CD4-positive, alpha-beta memory T cell (primary cell): ENCODE measurements around the gene EPHA10. TPM values are rescaled to one million over a fixed set of nuclear protein-coding genes. Genes with fewer than 3 reads are reported as not detected.

ENCODE experiments used
- CTCF ChIA-PET: fragments of 350-600 bp; sonication (Branson Sonifier 250); formaldehyde crosslinking; loops from one replicate; lab custom pipeline; 2021; ENCODE audit warnings: inconsistent platforms; ENCODE audit not compliant: partially characterized antibody; lab: Charles Lee
- POLR2A ChIA-PET: fragments of 350-600 bp; sonication (Branson Sonifier 250); formaldehyde crosslinking; loops from one replicate; lab custom pipeline; 2021; ENCODE audit not compliant: partially characterized antibody; lab: Charles Lee
- DNase-seq, 5 donors: peaks; one replicate each; pipeline versions ENCODE4 v3.0.0 to v3.0.0-alpha.2; 2020 to 2022; ENCODE audit warnings: mixed read lengths in 1 of 5
- H3K27ac ChIP-seq: one replicate; pipeline ENCODE4 v1.7.0; 2013; ENCODE audit warnings: low read depth, low read length
- H3K27me3 ChIP-seq: 2 replicates; pipeline ENCODE4 v1.7.0; 2013; ENCODE audit warnings: mild to moderate bottlenecking, low read length, moderate library complexity; ENCODE audit not compliant: insufficient read depth
- H3K36me3 ChIP-seq: 2 replicates; pipeline ENCODE4 v1.7.0; 2013; ENCODE audit warnings: mild to moderate bottlenecking, low read length, moderate library complexity; ENCODE audit not compliant: insufficient read depth
- H3K4me1 ChIP-seq: 2 replicates; pipeline ENCODE4 v1.7.0; 2013; ENCODE audit warnings: mild to moderate bottlenecking, low read length, moderate library complexity; ENCODE audit not compliant: insufficient read depth
- H3K4me3 ChIP-seq, 2 donors: one replicate each; pipeline ENCODE4 v1.7.0; 2013; ENCODE audit warnings: low read length in 2 of 2, mild to moderate bottlenecking in 1 of 2
- H3K9me3 ChIP-seq, 2 donors: one replicate each; pipeline ENCODE4 v1.7.0; 2013; ENCODE audit warnings: low read length in 2 of 2, control low read depth in 1 of 2; ENCODE audit not compliant: control insufficient read depth in 1 of 2
- H3K27ac Mint-ChIP-seq, 7 donors: one replicate each; pipeline ENCODE4 v1.8.0; 2020 to 2021; ENCODE audit warnings: mixed read lengths in 7 of 7, mild to moderate bottlenecking in 6 of 7, inconsistent platforms in 3 of 7, moderate library complexity in 3 of 7
- H3K27me3 Mint-ChIP-seq, 2 donors: one replicate each; pipeline ENCODE4 v1.8.0; 2020 to 2021; ENCODE audit warnings: mixed read lengths in 2 of 2
- H3K36me3 Mint-ChIP-seq, 2 donors: one replicate each; pipeline ENCODE4 v1.8.0; 2020 to 2021; ENCODE audit warnings: mixed read lengths in 2 of 2, inconsistent platforms in 1 of 2, mild to moderate bottlenecking in 1 of 2
- H3K4me1 Mint-ChIP-seq, 4 donors: one replicate each; pipeline ENCODE4 v1.8.0; 2020 to 2021; ENCODE audit warnings: mixed read lengths in 4 of 4, mild to moderate bottlenecking in 1 of 4
- H3K4me3 Mint-ChIP-seq, 8 donors: one replicate each; pipeline ENCODE4 v1.8.0; 2020 to 2021; ENCODE audit warnings: mixed read lengths in 8 of 8, mild to moderate bottlenecking in 7 of 8, moderate library complexity in 6 of 8, inconsistent platforms in 3 of 8
- H3K9me3 Mint-ChIP-seq, 8 donors: one replicate each; pipeline ENCODE4 v1.8.0; 2020 to 2021; ENCODE audit warnings: mixed read lengths in 8 of 8, mild to moderate bottlenecking in 5 of 8, inconsistent platforms in 3 of 8, moderate library complexity in 1 of 8
- intact Hi-C: fragments of 100-400 bp; cut with micrococcal nuclease; formaldehyde crosslinking; loops from one replicate; pipeline ENCODE4 v1.15.1; 2023
- polyA plus RNA-seq, 2 donors: library from polyadenylated mRNA; unstranded; fragments of 300-500 nt; fragmentation: Illumina TruSeq; gene quantifications; one replicate each; pipeline ENCODE4 v1.2.3, GENCODE V29; 2021
- total RNA-seq, 2 experiments: library from RNA; stranded (reverse); gene quantifications; one replicate each; pipeline ENCODE4 v1.2.3, GENCODE V29; 2021

EPHA10 gene
- total and polyA plus RNA-seq, 4 experiments from 2014 or later: 0.36 TPM; not detected in 3

GRCh38 chr1:37719572-37720195, 45.2 kb downstream of the EPHA10 start:
- H3K4me3 Mint-ChIP-seq: no peak overlapping the region
- no peak for DNase-seq
- H3K4me3 ChIP-seq: no peak overlapping the region
- H3K9me3 Mint-ChIP-seq: peaks cover 0 to 1% (median 0%) of the 10 kb centered on the region in 8 donors
- ChIA-PET CTCF (no interaction called here), POLR2A (no interaction called here)
- no peaks in the 10 kb centered on the region for H3K9me3 ChIP-seq
- no peaks in the 10 kb centered on the region for H3K36me3 ChIP-seq
- peaks cover 5 to 8% of the 10 kb centered on the region in 2 donors for H3K27me3 Mint-ChIP-seq
- no peaks in the 10 kb centered on the region for H3K36me3 Mint-ChIP-seq
- no peak overlapping the region for H3K27ac ChIP-seq
- intact Hi-C loops: no loop called here
- H3K4me1 Mint-ChIP-seq: no peaks in the 10 kb centered on the region
- H3K27ac Mint-ChIP-seq: no peak overlapping the region
- H3K4me1 ChIP-seq: no peaks in the 10 kb centered on the region
- H3K27me3 ChIP-seq: no peaks in the 10 kb centered on the region

- CTCF ChIA-PET: no interaction called here
These were observed 45.9 kb downstream of the EPHA10 start for GRCh38 chr1:37718901-37719571.

GRCh38 chr1:37718181-37718900, 46.6 kb downstream of the EPHA10 start:
- peaks cover 2% of the 10 kb centered on the region in 2 donors for H3K27me3 Mint-ChIP-seq
- no peaks in the 10 kb centered on the region for H3K36me3 Mint-ChIP-seq
- H3K4me3 ChIP-seq: no peak overlapping the region
- H3K36me3 ChIP-seq: no peaks in the 10 kb centered on the region
- H3K27me3 ChIP-seq: no peaks in the 10 kb centered on the region
- H3K9me3 Mint-ChIP-seq: peaks cover 0 to 1% (median 0%) of the 10 kb centered on the region in 8 donors
- H3K27ac ChIP-seq: no peak overlapping the region
- H3K4me1 ChIP-seq: no peaks in the 10 kb centered on the region
- ChIA-PET POLR2A (interaction anchor here (0.6 kb wide), 1 partner anchor 218 kb away, joined by 4 read pairs; no protein-coding TSS in a partner anchor), CTCF (no interaction called here)
- no peaks in the 10 kb centered on the region for H3K9me3 ChIP-seq
- H3K4me1 Mint-ChIP-seq: no peaks in the 10 kb centered on the region
- no peak overlapping the region for H3K4me3 Mint-ChIP-seq
- DNase-seq: no peak
- intact Hi-C loops: no loop called here
- H3K27ac Mint-ChIP-seq: peak overlapping the region in 1 of 7 donors; percentile 70

More at GRCh38 chr1:37718901-37719571, 45.9 kb downstream of the EPHA10 start:
- Histone ChIP-seq H3K36me3 (no peaks in the 10 kb centered on the region), H3K27ac (no peak overlapping the region), H3K4me3 (no peak overlapping the region), H3K9me3 (no peaks in the 10 kb centered on the region), H3K4me1 (no peaks in the 10 kb centered on the region), H3K27me3 (no peaks in the 10 kb centered on the region)
- no peak overlapping the region for H3K4me3 Mint-ChIP-seq
- no peaks in the 10 kb centered on the region for H3K36me3 Mint-ChIP-seq
- H3K9me3 Mint-ChIP-seq: peaks cover 0 to 1% (median 0%) of the 10 kb centered on the region in 8 donors
- POLR2A ChIA-PET: no interaction called here
- peaks cover 4% of the 10 kb centered on the region in 2 donors for H3K27me3 Mint-ChIP-seq
- no peak for DNase-seq
- H3K4me1 Mint-ChIP-seq: no peaks in the 10 kb centered on the region
- intact Hi-C loops: no loop called here
- no peak overlapping the region for H3K27ac Mint-ChIP-seq

- no peak for DNase-seq
- H3K27me3 ChIP-seq: no peaks in the 10 kb centered on the region
- H3K36me3 ChIP-seq: no peaks in the 10 kb centered on the region
- H3K9me3 Mint-ChIP-seq: peaks cover 0 to 1% (median 0%) of the 10 kb centered on the region in 8 donors
- no peaks in the 10 kb centered on the region for H3K4me1 ChIP-seq
- CTCF ChIA-PET: no interaction called here
- no peak overlapping the region for H3K27ac ChIP-seq
- H3K36me3 Mint-ChIP-seq: no peaks in the 10 kb centered on the region
- no peak overlapping the region for H3K4me3 ChIP-seq
- H3K27ac Mint-ChIP-seq: no peak overlapping the region
- POLR2A ChIA-PET: no interaction called here
- H3K9me3 ChIP-seq: no peaks in the 10 kb centered on the region
- no peaks in the 10 kb centered on the region for H3K4me1 Mint-ChIP-seq
- H3K4me3 Mint-ChIP-seq: no peak overlapping the region
- intact Hi-C loops: no loop called here
- H3K27me3 Mint-ChIP-seq: peaks cover 2% of the 10 kb centered on the region in 2 donors
These were observed 47.3 kb downstream of the EPHA10 start for GRCh38 chr1:37717631-37718030.

GRCh38 chr1:37716321-37716720, 48.6 kb downstream of the EPHA10 start:
- H3K4me3 Mint-ChIP-seq: no peak overlapping the region
- no peak overlapping the region for H3K27ac Mint-ChIP-seq
- no peaks in the 10 kb centered on the region for H3K4me1 Mint-ChIP-seq
- DNase-seq: no peak
- no peaks in the 10 kb centered on the region for H3K36me3 Mint-ChIP-seq
- Histone ChIP-seq H3K4me3 (no peak overlapping the region), H3K36me3 (no peaks in the 10 kb centered on the region), H3K4me1 (no peaks in the 10 kb centered on the region), H3K9me3 (no peaks in the 10 kb centered on the region), H3K27ac (no peak overlapping the region), H3K27me3 (no peaks in the 10 kb centered on the region)
- no peaks in the 10 kb centered on the region for H3K9me3 Mint-ChIP-seq
- POLR2A ChIA-PET: no interaction called here
- CTCF ChIA-PET: no interaction called here
- intact Hi-C loops: no loop called here
- peaks cover 2% of the 10 kb centered on the region in 2 donors for H3K27me3 Mint-ChIP-seq

GRCh38 chr1:37714689-37715088, 50.2 kb downstream of the EPHA10 start:
- Histone ChIP-seq H3K27ac (no peak overlapping the region), H3K9me3 (no peaks in the 10 kb centered on the region), H3K4me1 (no peaks in the 10 kb centered on the region), H3K4me3 (no peak overlapping the region), H3K27me3 (no peaks in the 10 kb centered on the region), H3K36me3 (no peaks in the 10 kb centered on the region)
- no peak for DNase-seq
- ChIA-PET CTCF (no interaction called here), POLR2A (no interaction called here)
- peaks cover 2% of the 10 kb centered on the region in 2 donors for H3K27me3 Mint-ChIP-seq
- H3K4me3 Mint-ChIP-seq: no peak overlapping the region
- intact Hi-C loops: no loop called here
- H3K9me3 Mint-ChIP-seq: no peaks in the 10 kb centered on the region
- peak overlapping the region in 1 of 7 donors; percentile 30 for H3K27ac Mint-ChIP-seq
- H3K4me1 Mint-ChIP-seq: no peaks in the 10 kb centered on the region
- no peaks in the 10 kb centered on the region for H3K36me3 Mint-ChIP-seq

GRCh38 chr1:37714226-37714625, 50.7 kb downstream of the EPHA10 start:
- ChIA-PET POLR2A (no interaction called here), CTCF (no interaction called here)
- Histone ChIP-seq H3K4me3 (no peak overlapping the region), H3K27ac (no peak overlapping the region), H3K27me3 (no peaks in the 10 kb centered on the region), H3K36me3 (no peaks in the 10 kb centered on the region), H3K9me3 (no peaks in the 10 kb centered on the region), H3K4me1 (no peaks in the 10 kb centered on the region)
- Mint-ChIP-seq H3K27ac (no peak overlapping the region), H3K4me3 (no peak overlapping the region), H3K4me1 (no peaks in the 10 kb centered on the region), H3K36me3 (no peaks in the 10 kb centered on the region), H3K9me3 (no peaks in the 10 kb centered on the region), H3K27me3 (peaks cover 2% of the 10 kb centered on the region in 2 donors)
- intact Hi-C loops: no loop called here
- DNase-seq: no peak
